Gastrocnemius medialis (tissue), 4 donors: ENCODE results near the gene JSRP1. TPM values are rescaled to one million over a fixed set of nuclear protein-coding genes. Genes with fewer than 3 reads are reported as not detected.

Source experiments
- ATAC-seq, 2 donors: fragments of 150-250 bp; one replicate each; pipeline ENCODE4 v1.9.1; 2016
- DNase-seq, 2 donors: peaks; one replicate each; pipeline ENCODE4 v3.0.0-alpha.2; 2019
- H3K27ac ChIP-seq, 4 donors: fragments of 200-600 bp; sonication (generic); 1 replicate in 1 of 4; 2 replicates in 3 of 4; pipeline ENCODE4 v1.5.1; 2016 to 2018; ENCODE audit warnings: mild to moderate bottlenecking in 2 of 4, moderate library complexity in 1 of 4
- H3K27me3 ChIP-seq, 3 donors: fragments of 200-600 bp; sonication (generic) in 2 of 3; 1 replicate in 1 of 3; 2 replicates in 2 of 3; pipeline versions ENCODE4 v1.5.1 to v1.6.0; 2016 to 2019; ENCODE audit warnings: mild to moderate bottlenecking in 1 of 3, moderate library complexity in 1 of 3
- H3K36me3 ChIP-seq, 2 donors: fragments of 200-600 bp; sonication (generic) in 1 of 2; one replicate each; pipeline ENCODE4 v1.5.1; 2017 to 2018
- H3K4me1 ChIP-seq, 2 donors: fragments of 200-600 bp; sonication (generic) in 1 of 2; one replicate each; pipeline ENCODE4 v1.5.1; 2016 to 2017; ENCODE audit warnings: mild to moderate bottlenecking in 2 of 2
- H3K4me3 ChIP-seq, 4 donors: fragments of 200-600 bp; sonication (generic) in 3 of 4; 1 replicate in 1 of 4; 2 replicates in 3 of 4; pipeline ENCODE4 v1.5.1; 2016 to 2019; ENCODE audit warnings: mild to moderate bottlenecking in 2 of 4
- H3K9me3 ChIP-seq, 3 donors: fragments of 200-600 bp; sonication (generic) in 2 of 3; 1 replicate in 1 of 3; 2 replicates in 2 of 3; pipeline ENCODE4 v1.5.1; 2016 to 2019
- POLR2A ChIP-seq, 2 donors: fragments of 450-650 bp; IDR thresholded peaks; one replicate each; pipeline ENCODE4 v1.6.1; 2017; ENCODE audit warnings: antibody characterized with exemption in 2 of 2, mild to moderate bottlenecking in 2 of 2, moderate library complexity in 2 of 2
- in situ Hi-C, 4 donors: fragments of 200-750 bp; cut with MboI; loops; one replicate each; pipeline versions ENCODE4 v1.15.0 to v1.8.0; 2017; ENCODE audit warnings: low sequenced_read_pairs in 4 of 4
- intact Hi-C: fragments of 100-400 bp; cut with DNase I; formaldehyde crosslinking; loops from one replicate; pipeline ENCODE4 v1.15.1; 2023; ENCODE audit warnings: low total_unique reads
- total RNA-seq, 4 donors: library from RNA; depleted of rRNA; stranded (reverse); fragments of >200 nt; gene quantifications; one replicate each; pipeline versions ENCODE4 v1.1.0 to v1.2.3, GENCODE V29; 2016
- TF ChIP-seq, protein P1 (sequence below), 5 experiments: fragments of 450-650 bp in 3 of 5; fragments of 200-600 bp in 2 of 5; sonication (generic) in 2 of 5; IDR thresholded peaks in 4 of 5; conservative IDR thresholded peaks in 1 of 5; 1 replicate in 4 of 5; 2 replicates in 1 of 5; pipeline ENCODE4 v1.5.1; 2016 to 2019; ENCODE audit warnings: antibody characterized with exemption in 5 of 5, mild to moderate bottlenecking in 3 of 5, moderate library complexity in 3 of 5

The JSRP1 gene
- total RNA-seq, 4 donors from 2014 or later = 152 to 383 (median 303) TPM

DNA sequence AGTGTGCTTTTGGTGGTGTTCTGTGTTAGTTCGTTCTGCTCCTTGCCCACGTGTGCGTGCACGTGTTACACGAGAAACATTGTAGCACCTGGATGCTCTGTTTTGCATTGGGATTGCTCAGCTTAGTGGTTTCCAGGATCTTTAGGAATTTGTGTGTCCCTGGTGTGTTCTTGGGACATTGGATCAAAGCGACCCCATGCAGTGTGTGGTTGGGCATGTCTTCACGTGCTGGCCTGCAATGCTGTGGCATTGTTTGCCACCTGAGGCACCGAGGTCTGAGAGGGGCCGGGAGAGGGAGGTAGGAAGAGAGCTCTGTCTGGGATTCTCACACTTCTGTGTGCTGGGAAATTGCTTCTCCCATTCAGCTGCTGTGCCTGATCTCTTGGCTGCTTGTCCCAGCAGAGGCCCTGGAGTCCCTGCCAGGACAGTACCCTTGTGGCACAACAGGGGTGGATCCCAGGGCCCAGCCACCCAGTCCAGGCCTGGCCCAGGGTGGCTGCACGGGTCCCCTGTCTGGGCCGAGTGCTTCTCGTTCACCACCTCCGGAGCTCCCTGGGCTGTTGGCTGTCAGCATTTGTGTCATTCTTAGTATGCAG lies 31.4 kb downstream of the JSRP1 start:
- no peak for DNase-seq
- in situ Hi-C loops = loop anchor here in 1 of 4 donors (5.0 kb wide), 1 partner anchor 68 kb away; no protein-coding TSS in a partner anchor
- Histone ChIP-seq H3K4me1 (peaks cover 0 to 11% of the 10 kb centered on the region in 2 donors), H3K9me3 (no peaks in the 10 kb centered on the region), H3K27ac (no peak overlapping the region), H3K27me3 (no peaks in the 10 kb centered on the region), H3K4me3 (no peak overlapping the region), H3K36me3 (peaks cover 0 to 68% of the 10 kb centered on the region in 2 donors)
- ATAC-seq = no peak
- intact Hi-C loops = no loop called here
- TF ChIP-seq, protein P1, sequence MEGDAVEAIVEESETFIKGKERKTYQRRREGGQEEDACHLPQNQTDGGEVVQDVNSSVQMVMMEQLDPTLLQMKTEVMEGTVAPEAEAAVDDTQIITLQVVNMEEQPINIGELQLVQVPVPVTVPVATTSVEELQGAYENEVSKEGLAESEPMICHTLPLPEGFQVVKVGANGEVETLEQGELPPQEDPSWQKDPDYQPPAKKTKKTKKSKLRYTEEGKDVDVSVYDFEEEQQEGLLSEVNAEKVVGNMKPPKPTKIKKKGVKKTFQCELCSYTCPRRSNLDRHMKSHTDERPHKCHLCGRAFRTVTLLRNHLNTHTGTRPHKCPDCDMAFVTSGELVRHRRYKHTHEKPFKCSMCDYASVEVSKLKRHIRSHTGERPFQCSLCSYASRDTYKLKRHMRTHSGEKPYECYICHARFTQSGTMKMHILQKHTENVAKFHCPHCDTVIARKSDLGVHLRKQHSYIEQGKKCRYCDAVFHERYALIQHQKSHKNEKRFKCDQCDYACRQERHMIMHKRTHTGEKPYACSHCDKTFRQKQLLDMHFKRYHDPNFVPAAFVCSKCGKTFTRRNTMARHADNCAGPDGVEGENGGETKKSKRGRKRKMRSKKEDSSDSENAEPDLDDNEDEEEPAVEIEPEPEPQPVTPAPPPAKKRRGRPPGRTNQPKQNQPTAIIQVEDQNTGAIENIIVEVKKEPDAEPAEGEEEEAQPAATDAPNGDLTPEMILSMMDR (IDR thresholded peaks at IDR 0.05 in 4 of 5, conservative IDR thresholded peaks at IDR 0.05 in 1 of 5) = no peak
- no peak for TF ChIP-seq POLR2A (IDR thresholded peaks at IDR 0.05)

DNA sequence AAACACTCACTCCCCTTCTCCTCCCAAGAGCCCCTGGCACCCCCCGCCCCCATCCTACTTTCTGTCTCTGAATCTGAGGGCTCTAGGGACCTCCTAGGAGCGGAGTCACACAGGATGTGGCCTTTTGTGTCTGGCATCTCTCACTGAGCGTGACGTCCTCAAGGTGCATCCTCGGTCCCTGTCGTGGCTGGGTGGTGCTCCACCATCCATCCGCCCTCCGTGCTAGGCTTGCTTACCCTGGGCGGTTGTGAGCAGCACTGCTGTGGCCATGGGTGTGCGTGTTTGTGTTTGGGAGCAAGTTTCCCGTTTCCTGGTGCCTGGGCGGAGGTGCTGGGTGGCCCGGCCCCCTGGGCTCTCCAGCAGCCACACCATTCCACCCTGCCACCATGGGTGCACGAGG lies 32.3 kb downstream of the JSRP1 start:
- DNase-seq (no peak), ATAC-seq (no peak)
- H3K9me3 ChIP-seq = no peaks in the 10 kb centered on the region
- in situ Hi-C loops = loop anchor here in 1 of 4 donors (5.0 kb wide), 1 partner anchor 67 kb away; no protein-coding TSS in a partner anchor
- H3K4me3 ChIP-seq = no peak overlapping the region
- peaks cover 0 to 66% of the 10 kb centered on the region in 2 donors for H3K36me3 ChIP-seq
- H3K27me3 ChIP-seq = no peaks in the 10 kb centered on the region
- H3K4me1 ChIP-seq = peaks cover 0 to 7% of the 10 kb centered on the region in 2 donors
- intact Hi-C loops = no loop called here
- no peak for TF ChIP-seq POLR2A (IDR thresholded peaks at IDR 0.05)
- TF ChIP-seq, protein P1 (IDR thresholded peaks at IDR 0.05 in 4 of 5, conservative IDR thresholded peaks at IDR 0.05 in 1 of 5) = no peak
- no peak overlapping the region for H3K27ac ChIP-seq

DNA sequence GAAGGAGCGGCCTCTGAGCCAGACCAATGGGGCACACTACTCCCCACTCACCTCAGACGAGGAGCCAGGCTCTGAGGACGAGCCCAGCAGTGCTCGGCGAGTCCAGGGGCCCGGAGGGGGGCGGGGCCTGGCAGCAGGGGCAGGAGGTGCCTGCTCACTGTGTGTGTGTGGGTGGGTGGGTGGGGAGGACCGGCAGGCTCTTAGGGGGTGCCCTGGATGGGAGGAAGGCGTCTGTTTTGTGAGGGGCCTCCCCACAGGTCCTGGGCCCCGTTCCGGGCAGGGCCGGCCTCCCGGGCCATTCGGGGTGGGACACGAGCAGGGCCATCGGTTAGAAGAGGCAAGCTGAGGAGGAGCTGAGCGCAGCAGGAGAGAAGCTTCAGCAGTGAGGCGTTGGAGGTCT lies 32.8 kb downstream of the JSRP1 start:
- H3K27ac ChIP-seq = no peak overlapping the region
- no peak for ATAC-seq
- H3K4me1 ChIP-seq = peaks cover 0 to 1% of the 10 kb centered on the region in 2 donors
- in situ Hi-C loops = loop anchor here in 1 of 4 donors (5.0 kb wide), 1 partner anchor 66 kb away; no protein-coding TSS in a partner anchor
- no peaks in the 10 kb centered on the region for H3K9me3 ChIP-seq
- intact Hi-C loops = no loop called here
- peaks cover 0 to 70% of the 10 kb centered on the region in 2 donors for H3K36me3 ChIP-seq
- no peak overlapping the region for H3K4me3 ChIP-seq
- H3K27me3 ChIP-seq = no peaks in the 10 kb centered on the region
- DNase-seq = no peak
- TF ChIP-seq, protein P1 (IDR thresholded peaks at IDR 0.05 in 4 of 5, conservative IDR thresholded peaks at IDR 0.05 in 1 of 5) = no peak
- no peak for TF ChIP-seq POLR2A (IDR thresholded peaks at IDR 0.05)

DNA sequence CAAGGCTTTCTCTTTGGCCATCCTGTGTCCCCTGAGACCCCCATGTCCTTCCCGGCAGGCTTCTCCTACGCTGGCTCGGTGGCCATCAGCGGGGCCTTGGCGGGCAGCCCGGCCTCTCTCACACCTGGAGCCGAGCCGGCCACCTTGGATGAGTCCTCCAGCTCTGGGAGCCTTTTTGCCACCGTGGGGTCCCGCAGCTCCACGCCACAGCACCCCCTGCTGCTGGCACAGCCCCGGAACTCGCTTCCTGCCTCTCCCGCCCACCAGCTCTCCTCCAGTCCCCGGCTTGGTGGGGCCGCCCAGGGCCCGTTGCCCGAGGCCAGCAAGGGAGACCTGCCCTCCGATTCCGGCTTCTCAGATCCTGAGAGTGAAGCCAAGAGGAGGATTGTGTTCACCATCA lies 34.3 kb downstream of the JSRP1 start:
- H3K4me1 ChIP-seq = no peaks in the 10 kb centered on the region
- no peaks in the 10 kb centered on the region for H3K27me3 ChIP-seq
- H3K4me3 ChIP-seq = no peak overlapping the region
- ATAC-seq = no peak
- no peak for DNase-seq
- TF ChIP-seq, protein P1 (IDR thresholded peaks at IDR 0.05 in 4 of 5, conservative IDR thresholded peaks at IDR 0.05 in 1 of 5) = peak in 4 of 5 experiments; percentile 12 to 33 (median 14)
- TF ChIP-seq POLR2A (IDR thresholded peaks at IDR 0.05) = no peak
- no peaks in the 10 kb centered on the region for H3K9me3 ChIP-seq
- H3K36me3 ChIP-seq = peaks cover 0 to 79% of the 10 kb centered on the region in 2 donors
- H3K27ac ChIP-seq = no peak overlapping the region
- intact Hi-C loops (no loop called here), in situ Hi-C loops (loop anchor here in 1 of 4 donors (5.0 kb wide), 1 partner anchor 65 kb away; no protein-coding TSS in a partner anchor)
